K562 (cell line): ENCODE results near the gene ECI1. TPM values are rescaled to one million over a fixed set of nuclear protein-coding genes. Genes with fewer than 3 reads are reported as not detected.

Experiments used
- ATAC-seq: fragments of 200-7000 bp; cut with Tn5 transposase; 3 replicates; pipeline ENCODE4 v1.9.1; 2020; ENCODE audit warnings: moderate library complexity
- BruUV-seq: library from RNA; stranded (reverse); fragments of 400-500 nt; replicated peaks from 2 replicates; lab custom pipeline; 2021; lab: Mats Ljungman, UMichigan
- CTCF ChIA-PET: fragments of 300-600 bp; formaldehyde crosslinking; extraction: SDS; loops from one replicate; lab custom pipeline; 2021; ENCODE audit warnings: low intra/inter-chr PET ratio; lab: Yijun Ruan, JAX
- POLR2A ChIA-PET: fragments of 300-600, 350-650 bp; sonication (Branson Sonifier 250); formaldehyde crosslinking; extraction: SDS; loops from one replicate; lab custom pipeline; 2021; ENCODE audit warnings: antibody characterized with exemption, inconsistent platforms; lab: Yijun Ruan, JAX
- DNase-seq, 4 experiments: peaks; one replicate each; pipeline versions ENCODE4 v3.0.0 to v3.0.0-alpha.2; 2011 to 2018; ENCODE audit warnings: low spot score in 3 of 4, mixed read lengths in 3 of 4; ENCODE audit errors: extremely low read depth in 1 of 4
- FAIRE-seq: peaks from 2 replicates; lab custom pipeline; 2011; peaks lifted over from hg19 to GRCh38; lab: Jason Lieb, UNC
- H2AFZ ChIP-seq: 2 replicates; pipeline ENCODE4 v1.6.0; 2011; ENCODE audit warnings: low read depth, low read length, control low read depth, inconsistent platforms
- H3K27ac ChIP-seq: fragments of 200-600 bp; 3 replicates; pipeline ENCODE4 v1.8.0; 2011; ENCODE audit warnings: low read depth, mild to moderate bottlenecking, control low read depth, inconsistent platforms, low read length, moderate library complexity, mixed read lengths; ENCODE audit errors: extremely low read depth
- H3K27me3 ChIP-seq, 2 experiments: fragments of 300-600 bp in 1 of 2; 2 replicates in 1 of 2; 3 replicates in 1 of 2; pipeline versions ENCODE4 v1.6.0 to v1.8.0; 2011; ENCODE audit warnings: inconsistent platforms in 2 of 2, low read length in 2 of 2, mild to moderate bottlenecking in 1 of 2, mixed read lengths in 1 of 2, moderate library complexity in 1 of 2; ENCODE audit not compliant: control insufficient read depth in 2 of 2, insufficient read depth in 2 of 2
- H3K36me3 ChIP-seq: fragments of 300-600 bp; 3 replicates; pipeline ENCODE4 v1.8.0; 2011; ENCODE audit warnings: mild to moderate bottlenecking, low read length, inconsistent platforms; ENCODE audit not compliant: control insufficient read depth, insufficient read depth
- H3K4me1 ChIP-seq, 2 experiments: fragments of 200-600 bp in 1 of 2; replicated peaks in 1 of 2; 2 replicates in 1 of 2; 3 replicates in 1 of 2; pipeline versions ENCODE4 v1.5.1 to v1.8.0; 2011; ENCODE audit warnings: inconsistent platforms in 2 of 2, low read length in 2 of 2, mild to moderate bottlenecking in 1 of 2, mixed read lengths in 1 of 2, moderate library complexity in 1 of 2; ENCODE audit not compliant: control insufficient read depth in 2 of 2, insufficient read depth in 2 of 2
- H3K4me2 ChIP-seq: 2 replicates; pipeline ENCODE4 v1.6.1; 2011; ENCODE audit warnings: low read length, control low read depth, inconsistent platforms, mixed read lengths; ENCODE audit not compliant: insufficient read depth
- H3K4me3 ChIP-seq: fragments of 200-600 bp; sonication (generic), shearing (Covaris generic); 2 replicates; pipeline ENCODE4 v1.5.1; 2016; ENCODE audit warnings: control low read depth, inconsistent platforms
- H3K79me2 ChIP-seq: fragments of 200-600 bp; 3 replicates; pipeline ENCODE4 v1.8.0; 2011; ENCODE audit warnings: low read length, inconsistent platforms; ENCODE audit not compliant: control insufficient read depth, insufficient read depth
- H3K9ac ChIP-seq, 2 experiments: 2 replicates each; pipeline versions ENCODE4 v1.6.0 to v1.6.1; 2011; ENCODE audit warnings: low read depth in 2 of 2, low read length in 2 of 2, control low read depth in 1 of 2, inconsistent platforms in 1 of 2, mild to moderate bottlenecking in 1 of 2, mixed read lengths in 1 of 2; ENCODE audit not compliant: insufficient read depth in 1 of 2
- H3K9me1 ChIP-seq: one replicate; pipeline ENCODE4 v1.6.0; 2011; ENCODE audit warnings: inconsistent platforms, mild to moderate bottlenecking, low read length, moderate library complexity; ENCODE audit not compliant: control insufficient read depth, insufficient read depth
- H3K9me3 ChIP-seq: replicated peaks from 2 replicates; pipeline ENCODE4 v1.5.1; 2011; ENCODE audit warnings: low read depth, low read length, inconsistent platforms; ENCODE audit not compliant: control insufficient read depth, insufficient read depth
- H4K20me1 ChIP-seq: replicated peaks from 2 replicates; pipeline ENCODE4 v1.6.1; 2011; ENCODE audit warnings: low read length, inconsistent platforms, mixed read lengths; ENCODE audit not compliant: control insufficient read depth, insufficient read depth
- CBX1 ChIP-seq: sonication (generic); IDR thresholded peaks from 2 replicates; pipeline ENCODE4 v1.6.1; 2016; ENCODE audit warnings: antibody characterized with exemption, low read depth, mild to moderate bottlenecking
- FIP1L1 ChIP-seq: fragments of 200-400 bp; formaldehyde crosslinking; IDR thresholded peaks from 2 replicates; pipeline ENCODE4 v1.6.1; 2018; ENCODE audit warnings: mild to moderate bottlenecking, low read depth, low read length; ENCODE audit not compliant: poor library complexity, severe bottlenecking
- JUN ChIP-seq, 2 experiments: sonication (generic) in 1 of 2; formaldehyde crosslinking in 1 of 2; IDR thresholded peaks; 2 replicates each; pipeline versions ENCODE4 v1.6.1 to v1.8.0; 2012 to 2022; ENCODE audit warnings: borderline replicate concordance in 2 of 2, mild to moderate bottlenecking in 2 of 2, improper control_type of control experiment in 1 of 2, low read depth in 1 of 2, low read length in 1 of 2, missing genetic modification reagents in 1 of 2
- MBD1 ChIP-seq: fragments of 250-450 bp; sonication (Bioruptor Pico); IDR thresholded peaks from 2 replicates; pipeline ENCODE4 v1.8.0; 2022; ENCODE audit warnings: inconsistent platforms
- POLR2A ChIP-seq: fragments of 450-650 bp; conservative IDR thresholded peaks from 2 replicates; pipeline ENCODE4 v1.6.1; 2016
- POLR2AphosphoS2 ChIP-seq: IDR thresholded peaks from 2 replicates; pipeline ENCODE4 v1.6.1; 2012; ENCODE audit warnings: low read length, improper control_type of control experiment
- POLR2B ChIP-seq: fragments of 450-650 bp; IDR thresholded peaks from 2 replicates; pipeline ENCODE4 v1.6.1; 2018; ENCODE audit warnings: low read depth; ENCODE audit not compliant: partially characterized antibody
- POLR2G ChIP-seq: fragments of 200-400 bp; formaldehyde crosslinking; IDR thresholded peaks from 2 replicates; pipeline ENCODE4 v1.6.1; 2017; ENCODE audit warnings: low read depth, mild to moderate bottlenecking, antibody characterized with exemption, low read length, moderate library complexity
- RBFOX2 ChIP-seq: fragments of 200-400 bp; formaldehyde crosslinking; IDR thresholded peaks from 2 replicates; pipeline ENCODE4 v1.6.1; 2017; ENCODE audit warnings: low read depth, mild to moderate bottlenecking, low read length, moderate library complexity
- RBM22 ChIP-seq: fragments of 200-400 bp; formaldehyde crosslinking; IDR thresholded peaks from 2 replicates; pipeline ENCODE4 v1.6.1; 2018; ENCODE audit warnings: low read length, low read depth; ENCODE audit not compliant: poor library complexity, severe bottlenecking
- SUPT5H ChIP-seq: fragments of 450-650 bp; IDR thresholded peaks from 2 replicates; pipeline ENCODE4 v1.6.1; 2016
- TGIF2 ChIP-seq: sonication (generic); formaldehyde crosslinking; IDR thresholded peaks from 2 replicates; pipeline ENCODE4 v1.8.1; 2022; ENCODE audit warnings: mild to moderate bottlenecking, missing genetic modification reagents, moderate library complexity
- ZBTB33 ChIP-seq: sonication (generic); formaldehyde crosslinking; IDR thresholded peaks from 2 replicates; pipeline ENCODE4 v1.8.1; 2023; ENCODE audit warnings: mild to moderate bottlenecking, missing genetic modification reagents
- ZBTB7A ChIP-seq: IDR thresholded peaks from 2 replicates; pipeline ENCODE4 v1.6.1; 2011; ENCODE audit warnings: low read depth, mild to moderate bottlenecking, low read length, moderate library complexity, borderline replicate concordance; ENCODE audit not compliant: control insufficient read depth
- ZNF239 ChIP-seq: fragments of 250-450 bp; sonication (Bioruptor Pico); IDR thresholded peaks from 2 replicates; pipeline ENCODE4 v1.4.0; 2020; ENCODE audit warnings: mild to moderate bottlenecking
- ZNF282 ChIP-seq: sonication (generic); formaldehyde crosslinking; IDR thresholded peaks from 2 replicates; pipeline ENCODE4 v1.8.1; 2023; ENCODE audit warnings: missing genetic modification reagents
- ZNF57 ChIP-seq: fragments of 450-650 bp; formaldehyde crosslinking; IDR thresholded peaks from 2 replicates; pipeline ENCODE4 v1.4.0; 2020; ENCODE audit warnings: mild to moderate bottlenecking, moderate library complexity
- ZNF830 ChIP-seq: fragments of 250-450 bp; sonication (Bioruptor Pico); IDR thresholded peaks from 2 replicates; pipeline ENCODE4 v1.5.0; 2021; ENCODE audit warnings: mild to moderate bottlenecking
- WGBS: fragments of 100-300 bp; shearing (Covaris generic); methylation state at CpG from one replicate; pipeline ENCODE4 v1.1.6; 2016; ENCODE audit warnings: low coverage, mixed read lengths; ENCODE audit not compliant: insufficient coverage; ENCODE audit errors: missing lambda C conversion rate; 5-methylcytosine and 5-hydroxymethylcytosine counted together
- in situ Hi-C: fragments of 300-500 bp; cut with MboI; formaldehyde crosslinking; loops from 4 replicates; pipeline ENCODE4 v1.15.0; 2018; ENCODE audit warnings: inconsistent platforms, mixed read lengths
- intact Hi-C: fragments of 100-400 bp; cut with micrococcal nuclease; formaldehyde crosslinking; loops from 2 replicates; pipeline ENCODE4 v1.14.2; 2022
- polyA plus RNA-seq, 8 experiments: library from polyadenylated mRNA; depleted of rRNA in 4 of 8; stranded (reverse) in 5 of 8; unstranded in 3 of 8; fragments of >200 nt; fragmentation: Nextera tagmentation in 2 of 8; fragmentation: Illumina TruSeq in 1 of 8; extraction: Ambion mirVana in 2 of 8; extraction: Trizol in 1 of 8; gene quantifications; 2 replicates each; pipeline versions ENCODE4 v1.2.1 to v1.2.3, GENCODE V29; 2011 to 2014; ENCODE audit warnings: inconsistent platforms in 1 of 8, missing spikeins in 1 of 8
- total RNA-seq, 7 experiments: library from RNA; depleted of rRNA in 6 of 7; stranded (reverse); fragments of >200 nt in 6 of 7; fragmentation: Illumina TruSeq in 2 of 7; extraction: Trizol in 2 of 7; gene quantifications; 2 replicates each; pipeline versions ENCODE4 v1.2.1 to v1.2.3, GENCODE V29; 2011 to 2021; ENCODE audit warnings: low replicate concordance in 1 of 7

ECI1 gene
- total and polyA plus RNA-seq, 9 of the 15 experiments (the other 6 are each of a cell fraction or from before 2014, with no cell fraction given): 4.7 to 189 (median 54.0) TPM

- no peaks in the 10 kb centered on the region for H3K79me2 ChIP-seq
- no peak within 1 kb of the TSS for H3K27ac ChIP-seq
- peaks cover 62% of the 10 kb centered on the region; the same call in 2 of the 3 replicates for H3K36me3 ChIP-seq
- H3K4me3 ChIP-seq: no peak within 1 kb of the TSS
- no peak within 1 kb of the TSS for H2AFZ ChIP-seq
- no peaks in the 10 kb centered on the region for H3K9me1 ChIP-seq
- ChIA-PET CTCF (no interaction called here), POLR2A (interaction anchor here (2.6 to 6.6 kb wide), 2 partner anchors 11 to 15 kb away, joined by 20 to 39 read pairs; partner anchors contain the start of gene ECI1)
- intact Hi-C loops: no loop called here
- WGBS: 94% methylated on average over 20 of the region's 64 CpGs
- H3K9ac ChIP-seq: no peak within 1 kb of the TSS
- no TSS peak for BruUV-seq
- no peaks in the 10 kb centered on the region for H3K27me3 ChIP-seq
- H3K4me1 ChIP-seq: peaks cover 0 to 55% of the 10 kb centered on the region in 2 experiments; a peak in 2 of 5 replicates
- in situ Hi-C loops: no loop called here
- no peaks in the 10 kb centered on the region for H3K9me3 ChIP-seq
- ATAC-seq (peak; percentile 7), FAIRE-seq (no peak), DNase-seq (no peak)
- H3K4me2 ChIP-seq: no peak within 1 kb of the TSS
- TF ChIP-seq POLR2G (peak; percentile 84), ZNF239 (CRISPR knock-in tag) (no peak), ZNF830 (CRISPR knock-in tag) (no peak), RBM22 (peak; percentile 86), ZBTB7A (peak; percentile 7; the same call in 1 of the 2 replicates), TGIF2 (CRISPR knock-in tag) (0 out of 2 replicates have a peak, but pooled peaks have one; percentile 26), POLR2AphosphoS2 (0 out of 2 replicates have a peak, but pooled peaks have one; percentile 20), MBD1 (CRISPR knock-in tag) (no peak), SUPT5H (peak; percentile 28; the same call in 1 of the 2 replicates), RBFOX2 (peak; percentile 42; the same call in 1 of the 2 replicates), ZNF282 (CRISPR knock-in tag) (0 out of 2 replicates have a peak, but pooled peaks have one; percentile 32), JUN (IDR thresholded peaks at IDR 0.05; ENCODE audit: borderline replicate concordance, low read depth, low read length) (no peak), JUN (CRISPR knock-in tag; IDR thresholded peaks at IDR 0.05; ENCODE audit: borderline replicate concordance) (no peak), ZBTB33 (peak; percentile 98), POLR2B (peak; percentile 34), CBX1 (peak; percentile 66; the same call in 1 of the 2 replicates), POLR2A (peak; percentile 42), FIP1L1 (peak; percentile 67), ZNF57 (CRISPR knock-in tag) (no peak)
- no peaks in the 10 kb centered on the region for H4K20me1 ChIP-seq
Observed at GRCh38 chr16:2236337-2237101, 14.9 kb downstream of the ECI1 start, which contains the start of gene DNASE1L2. DNASE1L2 (plus strand) TSS chr16:2236444; CDS start chr16:2236817, 373 bp downstream.
